ENCODE data around the gene FRMD8. TPM values are rescaled to one million over a fixed set of nuclear protein-coding genes. Genes with fewer than 3 reads are reported as not detected.

The FRMD8 gene
- total RNA-seq, 1 donor from 2014 or later: 23.5 TPM

DNA sequence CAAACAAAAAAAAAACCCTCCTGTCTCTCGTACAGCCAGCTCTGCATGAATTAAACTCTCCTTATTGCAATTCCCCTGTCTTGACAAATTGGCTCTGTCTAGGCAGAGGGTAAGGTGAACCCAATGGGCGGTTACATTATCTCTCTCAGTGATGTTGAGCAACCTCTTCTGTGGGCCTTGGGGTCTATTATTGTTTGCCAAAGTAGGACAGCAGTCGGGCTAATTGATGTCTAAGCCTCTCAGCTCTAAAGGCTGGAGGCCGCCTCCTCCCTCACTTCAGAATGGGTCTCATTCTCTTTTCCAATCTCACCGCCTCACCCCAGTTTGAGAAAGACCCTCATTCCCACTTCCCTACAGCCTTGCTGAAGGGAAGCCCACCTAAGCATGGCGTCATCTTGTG lies 2.7 kb upstream of the FRMD8 start:
- Mint-ChIP-seq H3K27ac (peak overlapping the region; percentile 91), H3K4me3 (peak overlapping the region; percentile 9), H3K36me3 (no peaks in the 10 kb centered on the region), H3K4me1 (peaks cover 43% of the 10 kb centered on the region), H3K9me3 (no peaks in the 10 kb centered on the region), H3K27me3 (ENCODE audit: low read depth) (no peaks in the 10 kb centered on the region)
- no peak for DNase-seq (ENCODE audit: low spot score in 2 of 2, unreplicated experiment in 2 of 2)
- TF ChIP-seq, protein P1, sequence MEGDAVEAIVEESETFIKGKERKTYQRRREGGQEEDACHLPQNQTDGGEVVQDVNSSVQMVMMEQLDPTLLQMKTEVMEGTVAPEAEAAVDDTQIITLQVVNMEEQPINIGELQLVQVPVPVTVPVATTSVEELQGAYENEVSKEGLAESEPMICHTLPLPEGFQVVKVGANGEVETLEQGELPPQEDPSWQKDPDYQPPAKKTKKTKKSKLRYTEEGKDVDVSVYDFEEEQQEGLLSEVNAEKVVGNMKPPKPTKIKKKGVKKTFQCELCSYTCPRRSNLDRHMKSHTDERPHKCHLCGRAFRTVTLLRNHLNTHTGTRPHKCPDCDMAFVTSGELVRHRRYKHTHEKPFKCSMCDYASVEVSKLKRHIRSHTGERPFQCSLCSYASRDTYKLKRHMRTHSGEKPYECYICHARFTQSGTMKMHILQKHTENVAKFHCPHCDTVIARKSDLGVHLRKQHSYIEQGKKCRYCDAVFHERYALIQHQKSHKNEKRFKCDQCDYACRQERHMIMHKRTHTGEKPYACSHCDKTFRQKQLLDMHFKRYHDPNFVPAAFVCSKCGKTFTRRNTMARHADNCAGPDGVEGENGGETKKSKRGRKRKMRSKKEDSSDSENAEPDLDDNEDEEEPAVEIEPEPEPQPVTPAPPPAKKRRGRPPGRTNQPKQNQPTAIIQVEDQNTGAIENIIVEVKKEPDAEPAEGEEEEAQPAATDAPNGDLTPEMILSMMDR (IDR thresholded peaks at IDR 0.05; ENCODE audit: unreplicated experiment): no peak

DNA sequence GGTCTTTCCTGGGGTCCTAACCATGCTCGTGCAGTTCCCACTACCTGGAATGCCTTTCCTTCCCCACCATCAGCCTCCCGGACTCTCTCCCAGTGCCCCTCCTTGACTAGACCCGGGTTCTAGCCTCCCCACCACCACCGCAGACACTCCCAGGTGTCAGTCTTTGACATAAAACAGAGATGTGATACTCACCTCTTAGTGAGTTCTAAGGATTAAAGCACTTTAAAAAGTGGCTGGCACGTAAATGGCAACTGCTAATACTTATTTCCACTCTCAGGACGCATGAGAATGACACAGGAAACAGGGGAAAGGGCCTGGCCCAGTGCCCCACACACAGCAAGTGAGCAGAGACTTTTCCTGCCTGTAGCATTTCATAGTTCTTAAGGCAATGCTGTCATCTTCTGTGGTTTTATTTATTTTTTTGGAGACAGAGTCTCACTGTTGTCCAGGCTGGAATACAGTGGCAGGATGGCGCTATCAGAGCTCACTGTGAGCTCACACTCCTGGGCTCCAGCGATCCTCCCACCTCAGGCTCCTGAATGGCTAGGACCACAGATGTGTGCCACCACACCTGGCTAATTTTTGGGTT lies 2.0 kb upstream of the FRMD8 start:
- Mint-ChIP-seq H3K4me3 (no peak overlapping the region), H3K27me3 (ENCODE audit: low read depth) (no peaks in the 10 kb centered on the region), H3K9me3 (no peaks in the 10 kb centered on the region), H3K27ac (peak overlapping the region; percentile 91), H3K36me3 (no peaks in the 10 kb centered on the region), H3K4me1 (peaks cover 48% of the 10 kb centered on the region)
- TF ChIP-seq, protein P1 (IDR thresholded peaks at IDR 0.05; ENCODE audit: unreplicated experiment): no peak
- DNase-seq (ENCODE audit: low spot score in 2 of 2, unreplicated experiment in 2 of 2): no peak

DNA sequence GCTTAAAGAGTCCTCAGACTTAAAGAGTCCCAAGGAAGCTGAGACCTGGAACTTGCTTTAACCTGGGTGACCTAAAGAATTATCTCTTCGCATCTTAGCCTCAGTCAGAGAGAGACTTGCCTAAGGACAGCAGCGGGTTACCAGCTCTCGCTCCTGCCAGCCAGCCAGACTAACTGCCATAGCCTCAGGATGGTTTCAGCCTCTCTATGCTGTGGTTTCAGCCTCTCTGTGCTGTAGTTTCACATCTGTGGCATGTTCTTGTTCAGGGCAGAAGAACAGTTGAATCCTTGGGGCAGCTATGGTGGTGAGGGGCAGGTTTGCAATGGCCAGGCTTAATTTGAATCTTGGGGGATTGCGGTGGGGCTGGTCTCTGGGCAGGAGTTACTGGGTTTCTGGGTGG lies 2.3 kb downstream of the FRMD8 start:
- Mint-ChIP-seq H3K4me1 (peaks cover 55% of the 10 kb centered on the region), H3K9me3 (no peaks in the 10 kb centered on the region), H3K27me3 (ENCODE audit: low read depth) (no peaks in the 10 kb centered on the region), H3K36me3 (peaks cover 5% of the 10 kb centered on the region), H3K4me3 (peak overlapping the region; percentile 47), H3K27ac (no peak overlapping the region)
- no peak for DNase-seq (ENCODE audit: low spot score in 2 of 2, unreplicated experiment in 2 of 2)
- TF ChIP-seq, protein P1 (IDR thresholded peaks at IDR 0.05; ENCODE audit: unreplicated experiment): no peak

- H3K9me3 Mint-ChIP-seq: no peaks in the 10 kb centered on the region
- peak overlapping the region; percentile 64 for H3K27ac Mint-ChIP-seq
- no peak for DNase-seq (ENCODE audit: low spot score in 2 of 2, unreplicated experiment in 2 of 2)
- peaks cover 5% of the 10 kb centered on the region for H3K36me3 Mint-ChIP-seq
- no peak overlapping the region for H3K4me3 Mint-ChIP-seq
- peaks cover 48% of the 10 kb centered on the region for H3K4me1 Mint-ChIP-seq
- TF ChIP-seq, protein P1 (IDR thresholded peaks at IDR 0.05; ENCODE audit: unreplicated experiment): no peak
- H3K27me3 Mint-ChIP-seq (ENCODE audit: low read depth): no peaks in the 10 kb centered on the region
Observed at GRCh38 chr11:65389294-65389980, 3.0 kb downstream of the FRMD8 start.

DNA sequence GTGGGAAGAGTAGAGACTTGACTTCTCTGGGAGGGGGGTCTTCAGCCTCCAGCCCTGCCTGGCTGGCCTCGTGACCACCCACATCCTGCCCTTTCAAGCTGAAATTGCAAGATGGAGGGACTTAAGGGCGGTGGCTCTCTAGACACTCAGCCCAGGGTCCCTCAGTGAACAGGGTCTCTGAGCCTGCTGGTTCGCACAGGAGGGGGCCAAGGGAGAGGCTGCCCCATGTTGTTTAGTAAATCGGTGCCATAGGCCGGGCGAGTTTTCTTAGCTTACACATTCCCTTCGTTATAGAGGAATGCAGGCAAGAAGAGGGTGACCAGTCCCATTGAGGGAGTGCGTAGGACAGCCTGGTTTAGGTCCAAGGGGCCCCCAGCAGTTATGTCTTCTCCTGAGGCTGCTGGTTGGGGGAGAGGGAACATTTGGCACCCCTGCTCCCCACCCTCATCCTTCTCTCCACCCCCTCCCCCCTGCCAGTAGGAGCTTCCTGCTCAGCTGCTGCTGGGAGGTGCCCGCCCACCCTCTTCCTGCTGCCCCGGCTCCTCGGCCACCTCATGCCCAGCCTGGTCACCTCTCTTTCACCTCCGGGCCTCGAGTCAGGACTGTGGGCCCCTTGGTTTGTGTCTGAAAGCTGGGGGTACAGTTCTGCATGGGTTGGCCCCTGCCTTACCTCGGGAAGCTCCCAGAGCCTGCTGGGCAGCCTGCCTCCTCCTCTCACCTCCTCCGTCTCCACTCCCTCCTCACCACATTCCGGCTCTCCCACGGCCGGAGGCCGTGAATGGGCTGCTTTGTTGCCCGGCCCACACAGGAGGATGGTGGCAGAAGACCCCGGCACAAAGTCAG lies 3.9 kb downstream of the FRMD8 start:
- Mint-ChIP-seq H3K4me3 (peak overlapping the region; percentile 18), H3K4me1 (peaks cover 45% of the 10 kb centered on the region), H3K27ac (peak overlapping the region; percentile 64), H3K9me3 (no peaks in the 10 kb centered on the region), H3K36me3 (peaks cover 5% of the 10 kb centered on the region), H3K27me3 (ENCODE audit: low read depth) (no peaks in the 10 kb centered on the region)
- TF ChIP-seq, protein P1 (IDR thresholded peaks at IDR 0.05; ENCODE audit: unreplicated experiment): no peak
- peak in 1 of 2 experiments; percentile 49 for DNase-seq (ENCODE audit: low spot score in 2 of 2, unreplicated experiment in 2 of 2)
